OCI-LY7 (cell line): ENCODE measurements around the gene ADAM12.

Experiments
- CTCF ChIP-seq: fragments of 200-600 bp; sonication (generic); conservative IDR thresholded peaks from 2 replicates; pipeline ENCODE4 v1.5.1; 2014; ENCODE audit warnings: mild to moderate bottlenecking, antibody characterized with exemption, low read length, moderate library complexity, mixed read lengths
- EZH2phosphoT487 ChIP-seq: fragments of 200-600 bp; sonication (generic); IDR thresholded peaks from 2 replicates; pipeline ENCODE4 v1.6.1; 2018; ENCODE audit warnings: low read depth, borderline replicate concordance, mild to moderate bottlenecking, mixed run types, antibody characterized with exemption, low read length, moderate library complexity, mixed read lengths

GRCh38 chr10:126161691-126162090, 226.6 kb downstream of the ADAM12 start:
- TF ChIP-seq CTCF (no peak), EZH2phosphoT487 (no peak)
